ENCODE data around the gene AGO4.

DNA sequence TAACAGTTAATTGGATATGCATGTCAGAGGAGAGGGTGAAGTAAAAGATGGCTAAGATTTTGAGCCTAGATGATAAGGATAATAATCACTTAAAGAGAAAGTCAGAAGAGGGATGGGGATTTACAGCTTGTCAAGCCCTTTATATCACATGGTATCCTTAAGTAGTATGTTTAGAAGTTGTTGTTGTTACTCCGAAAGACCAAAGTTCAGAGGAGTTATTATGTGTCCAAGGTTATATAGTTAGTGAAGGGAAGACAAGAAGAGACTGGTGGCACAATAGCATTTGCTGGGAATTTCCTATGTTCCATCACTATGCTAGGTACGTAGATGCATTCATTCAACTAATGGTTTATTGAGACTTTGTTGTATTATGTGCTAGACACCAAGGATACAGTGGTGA, 44.4 kb downstream of the AGO4 start:
- TF ChIP-seq, protein P1, sequence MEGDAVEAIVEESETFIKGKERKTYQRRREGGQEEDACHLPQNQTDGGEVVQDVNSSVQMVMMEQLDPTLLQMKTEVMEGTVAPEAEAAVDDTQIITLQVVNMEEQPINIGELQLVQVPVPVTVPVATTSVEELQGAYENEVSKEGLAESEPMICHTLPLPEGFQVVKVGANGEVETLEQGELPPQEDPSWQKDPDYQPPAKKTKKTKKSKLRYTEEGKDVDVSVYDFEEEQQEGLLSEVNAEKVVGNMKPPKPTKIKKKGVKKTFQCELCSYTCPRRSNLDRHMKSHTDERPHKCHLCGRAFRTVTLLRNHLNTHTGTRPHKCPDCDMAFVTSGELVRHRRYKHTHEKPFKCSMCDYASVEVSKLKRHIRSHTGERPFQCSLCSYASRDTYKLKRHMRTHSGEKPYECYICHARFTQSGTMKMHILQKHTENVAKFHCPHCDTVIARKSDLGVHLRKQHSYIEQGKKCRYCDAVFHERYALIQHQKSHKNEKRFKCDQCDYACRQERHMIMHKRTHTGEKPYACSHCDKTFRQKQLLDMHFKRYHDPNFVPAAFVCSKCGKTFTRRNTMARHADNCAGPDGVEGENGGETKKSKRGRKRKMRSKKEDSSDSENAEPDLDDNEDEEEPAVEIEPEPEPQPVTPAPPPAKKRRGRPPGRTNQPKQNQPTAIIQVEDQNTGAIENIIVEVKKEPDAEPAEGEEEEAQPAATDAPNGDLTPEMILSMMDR (IDR thresholded peaks at IDR 0.05): no peak
- TF ChIP-seq EP300 (IDR thresholded peaks at IDR 0.05): no peak
- no peak for TF ChIP-seq POLR2A (IDR thresholded peaks at IDR 0.05)
- no peak for TF ChIP-seq POLR2AphosphoS5 (IDR thresholded peaks at IDR 0.05)

All from gastroesophageal sphincter (tissue), 3 donors.